PFSK-1 (cell line): Measurements from ENCODE around the gene KCNMB2.

Source experiments
- POLR2AphosphoS5 ChIP-seq: IDR thresholded peaks from 2 replicates; pipeline ENCODE4 v1.6.1; 2012; ENCODE audit warnings: low read depth, mild to moderate bottlenecking, control low read depth, low read length, moderate library complexity
- REST ChIP-seq, 2 experiments: IDR thresholded peaks; 2 replicates each; pipeline versions ENCODE4 v1.6.1 to v1.8.0; 2011 to 2012; ENCODE audit warnings: low read depth in 2 of 2, low read length in 2 of 2, control low read depth in 1 of 2, inconsistent platforms in 1 of 2, mild to moderate bottlenecking in 1 of 2, moderate library complexity in 1 of 2; ENCODE audit not compliant: insufficient read depth in 1 of 2
- TAF1 ChIP-seq: IDR thresholded peaks from 2 replicates; pipeline ENCODE4 v1.6.1; 2012; ENCODE audit warnings: low read length, control low read depth, borderline replicate concordance; ENCODE audit not compliant: insufficient read depth

- TF ChIP-seq TAF1 = no peak
- no peak for TF ChIP-seq POLR2AphosphoS5
- TF ChIP-seq REST (IDR thresholded peaks at IDR 0.05; ENCODE audit: insufficient read depth in 1 of 2, low read depth in 2 of 2, low read length in 2 of 2) = no peak
Measured at GRCh38 chr3:178567611-178568010, 31.4 kb downstream of the KCNMB2 start.
